Endothelial cell of umbilical vein (primary cell): ENCODE data around the gene DLL3. TPM values are rescaled to one million over a fixed set of nuclear protein-coding genes. Genes with fewer than 3 reads are reported as not detected.

Source experiments
- BruUV-seq: library from RNA; stranded (reverse); fragments of 400-500 nt; replicated peaks from 2 replicates; lab custom pipeline; 2021; lab: Mats Ljungman, UMichigan
- CTCF ChIA-PET: fragments of 300-600, 350-600 bp; sonication (Branson Sonifier 250); formaldehyde crosslinking; loops from one replicate; lab custom pipeline; 2021; ENCODE audit warnings: antibody characterized with exemption, inconsistent platforms; lab: Charles Lee
- POLR2A ChIA-PET: fragments of 300-600, 350-600 bp; sonication (Branson Sonifier 250); formaldehyde crosslinking; loops from one replicate; lab custom pipeline; 2021; ENCODE audit warnings: antibody characterized with exemption, inconsistent platforms; lab: Charles Lee
- DNase-seq: peaks from one replicate; pipeline ENCODE4 v3.0.0-alpha.2; 2011; ENCODE audit warnings: low read depth, low spot score
- FAIRE-seq: peaks from 2 replicates; lab custom pipeline; 2011; peaks lifted over from hg19 to GRCh38; lab: Jason Lieb, UNC
- H2AFZ ChIP-seq: 2 replicates; pipeline ENCODE4 v1.6.0; 2012; ENCODE audit warnings: low read depth, low read length, control low read depth, inconsistent platforms
- H3K27ac ChIP-seq: 2 replicates; pipeline ENCODE4 v1.5.1; 2011; ENCODE audit warnings: low read depth, mild to moderate bottlenecking, control low read depth, low read length, moderate library complexity; ENCODE audit not compliant: insufficient read depth
- H3K27me3 ChIP-seq, 2 experiments: 2 replicates each; pipeline versions ENCODE4 v1.6.0 to v1.6.1; 2011; ENCODE audit warnings: low read length in 2 of 2, mixed read lengths in 1 of 2; ENCODE audit not compliant: control insufficient read depth in 2 of 2, insufficient read depth in 2 of 2
- H3K36me3 ChIP-seq, 2 experiments: 2 replicates in 1 of 2; 3 replicates in 1 of 2; pipeline ENCODE4 v1.5.1; 2011; ENCODE audit warnings: low read length in 2 of 2, mild to moderate bottlenecking in 1 of 2, moderate library complexity in 1 of 2; ENCODE audit not compliant: control insufficient read depth in 2 of 2, insufficient read depth in 2 of 2; ENCODE audit errors: extremely low read depth in 1 of 2
- H3K4me1 ChIP-seq: 3 replicates; pipeline ENCODE4 v1.5.1; 2011; ENCODE audit warnings: mild to moderate bottlenecking, low read length; ENCODE audit not compliant: control insufficient read depth, insufficient read depth; ENCODE audit errors: extremely low read depth
- H3K4me2 ChIP-seq: 2 replicates; pipeline ENCODE4 v1.6.1; 2011; ENCODE audit warnings: low read length, control low read depth, mixed read lengths; ENCODE audit not compliant: insufficient read depth
- H3K4me3 ChIP-seq, 3 experiments: fragments of 200-600 bp in 1 of 3; sonication (generic), shearing (Covaris generic) in 1 of 3; replicated peaks in 1 of 3; 2 replicates each; pipeline ENCODE4 v1.5.1; 2011 to 2016; ENCODE audit warnings: control low read depth in 3 of 3, low read length in 3 of 3, mild to moderate bottlenecking in 2 of 3, inconsistent platforms in 1 of 3, low read depth in 1 of 3, moderate library complexity in 1 of 3; ENCODE audit not compliant: insufficient read depth in 1 of 3
- H3K79me2 ChIP-seq: 2 replicates; pipeline ENCODE4 v1.6.0; 2012; ENCODE audit warnings: low read length, inconsistent platforms; ENCODE audit not compliant: control insufficient read depth, insufficient read depth
- H3K9ac ChIP-seq: replicated peaks from 2 replicates; pipeline ENCODE3; 2011; ENCODE audit warnings: low read length, control low read depth; ENCODE audit not compliant: insufficient read depth; ENCODE audit errors: extremely low read depth
- H3K9me1 ChIP-seq: replicated peaks from 3 replicates; pipeline ENCODE4 v1.6.0; 2011; ENCODE audit warnings: mild to moderate bottlenecking, low read length; ENCODE audit not compliant: control insufficient read depth, insufficient read depth; ENCODE audit errors: extremely low read depth
- H3K9me3 ChIP-seq: replicated peaks from 2 replicates; pipeline ENCODE4 v1.5.1; 2012; ENCODE audit warnings: low read length, inconsistent platforms; ENCODE audit not compliant: control insufficient read depth, insufficient read depth
- H4K20me1 ChIP-seq: replicated peaks from 2 replicates; pipeline ENCODE3; 2011; ENCODE audit warnings: mild to moderate bottlenecking, low read length; ENCODE audit not compliant: control insufficient read depth, insufficient read depth; ENCODE audit errors: extremely low read depth
- CTCF ChIP-seq, 2 donors: IDR thresholded peaks; 1 replicate in 1 of 2; 2 replicates in 1 of 2; pipeline ENCODE4 v1.5.1; 2011; ENCODE audit warnings: low read length in 2 of 2, mild to moderate bottlenecking in 2 of 2, moderate library complexity in 2 of 2, control low read depth in 1 of 2, inconsistent platforms in 1 of 2, low read depth in 1 of 2; ENCODE audit not compliant: insufficient read depth in 1 of 2; ENCODE audit errors: extremely low read depth in 1 of 2
- EZH2 ChIP-seq: IDR thresholded peaks from 2 replicates; pipeline ENCODE4 v1.6.1; 2012; ENCODE audit warnings: borderline replicate concordance, low read depth, mild to moderate bottlenecking, moderate library complexity, low read length, inconsistent platforms; ENCODE audit not compliant: severe bottlenecking
- FOS ChIP-seq: IDR thresholded peaks from 2 replicates; pipeline ENCODE4 v1.6.1; 2011; ENCODE audit warnings: mild to moderate bottlenecking, low read length, moderate library complexity, borderline replicate concordance; ENCODE audit not compliant: insufficient read depth
- GATA2 ChIP-seq: IDR thresholded peaks from 2 replicates; pipeline ENCODE4 v1.7.0; 2011; ENCODE audit warnings: low read depth, mild to moderate bottlenecking, moderate library complexity, mixed read lengths, low read length; ENCODE audit not compliant: insufficient read length, insufficient read depth
- JUN ChIP-seq: IDR thresholded peaks from 2 replicates; pipeline ENCODE4 v1.6.1; 2011; ENCODE audit warnings: borderline replicate concordance, low read depth; ENCODE audit not compliant: insufficient read length, insufficient read depth
- MAX ChIP-seq: IDR thresholded peaks from 2 replicates; pipeline ENCODE4 v1.6.1; 2011; ENCODE audit not compliant: insufficient read depth, insufficient read length
- MYC ChIP-seq: IDR thresholded peaks from one replicate; pipeline ENCODE4 v1.6.1; 2011; ENCODE audit warnings: mild to moderate bottlenecking, low read depth, low read length
- POLR2A ChIP-seq: IDR thresholded peaks from 2 replicates; pipeline ENCODE4 v1.6.1; 2012; ENCODE audit warnings: low read depth, mild to moderate bottlenecking, control low read depth, low read length
- POLR2AphosphoS5 ChIP-seq: IDR thresholded peaks from 2 replicates; pipeline ENCODE4 v1.6.1; 2012; ENCODE audit warnings: low read depth, mild to moderate bottlenecking, control low read depth, low read length, moderate library complexity; ENCODE audit not compliant: insufficient read depth
- dilution Hi-C: fragments of 300-500 bp; cut with MboI; formaldehyde crosslinking; loops from one replicate; pipeline ENCODE4 v1.15.0; 2019; ENCODE audit warnings: low sequenced_read_pairs; ENCODE audit not compliant: extremely low pct_ligation_motif_present
- intact Hi-C: fragments of 100-400 bp; cut with micrococcal nuclease; formaldehyde crosslinking; loops from one replicate; pipeline ENCODE4 v1.10.0; 2022
- polyA plus RNA-seq, 4 experiments: library from polyadenylated mRNA; depleted of rRNA in 3 of 4; stranded (reverse) in 3 of 4; unstranded in 1 of 4; fragments of >200 nt; gene quantifications; 2 replicates each; pipeline versions ENCODE4 v1.2.1 to v1.2.3, GENCODE V29; 2011 to 2012; ENCODE audit warnings: missing spikeins in 1 of 4
- total RNA-seq: library from RNA; stranded (reverse); gene quantifications from 2 replicates; pipeline ENCODE4 v1.2.3, GENCODE V29; 2021

DLL3 gene
- total and polyA plus RNA-seq, 2 donors (not counting 3 experiments of a cell fraction or from before 2014, with no cell fraction given) = 0.40 to 0.73 TPM

- no peak overlapping the region for H3K27ac ChIP-seq
- H3K27me3 ChIP-seq = peaks cover 38 to 42% of the 10 kb centered on the region in 2 experiments
- ChIA-PET POLR2A (no interaction called here), CTCF (interaction anchor here (0.7 to 1.3 kb wide), 3 partner anchors 10 to 15 kb away, joined by 3 to 4 read pairs (median 3); no protein-coding TSS in a partner anchor)
- FAIRE-seq (no peak), DNase-seq (no peak)
- H3K9ac ChIP-seq = no peak overlapping the region
- H3K4me3 ChIP-seq = no peak overlapping the region
- no peaks in the 10 kb centered on the region for H3K79me2 ChIP-seq
- H3K9me1 ChIP-seq = no peaks in the 10 kb centered on the region
- H4K20me1 ChIP-seq = no peaks in the 10 kb centered on the region
- H3K9me3 ChIP-seq = no peaks in the 10 kb centered on the region
- H2AFZ ChIP-seq = no peak overlapping the region
- H3K36me3 ChIP-seq = no peaks in the 10 kb centered on the region
- H3K4me1 ChIP-seq = no peaks in the 10 kb centered on the region
- intact Hi-C loops (no loop called here), dilution Hi-C loops (no loop called here)
- no TSS peak for BruUV-seq
- TF ChIP-seq POLR2AphosphoS5 (no peak), MYC (no peak), EZH2 (no peak), CTCF (IDR thresholded peaks at IDR 0.05; ENCODE audit: extremely low read depth in 1 of 2, insufficient read depth in 1 of 2, low read depth in 1 of 2, low read length in 2 of 2) (no peak), FOS (no peak), JUN (no peak), GATA2 (no peak), MAX (no peak), POLR2A (no peak)
- no peak overlapping the region for H3K4me2 ChIP-seq
Measured at GRCh38 chr19:39512988-39513387, 14.2 kb downstream of the DLL3 start.
